ENCODE results near the gene SEMA3B.

- no peak for TF ChIP-seq CTCF (IDR thresholded peaks at IDR 0.05; ENCODE audit: extremely low read depth in 1 of 2, insufficient read depth in 1 of 2, low read depth in 1 of 2, low read length in 2 of 2)
- no peak for TF ChIP-seq POLR2A (IDR thresholded peaks at IDR 0.05; ENCODE audit: low read depth, low read length)
- no peak for TF ChIP-seq POLR2AphosphoS5 (IDR thresholded peaks at IDR 0.05; ENCODE audit: insufficient read depth, low read depth, low read length)
- no peak for TF ChIP-seq EZH2 (IDR thresholded peaks at IDR 0.05; ENCODE audit: borderline replicate concordance, low read depth, low read length, severe bottlenecking)
Observed at GRCh38 chr3:50323092-50323600, 54.2 kb downstream of the SEMA3B start.
